Measurements from ENCODE around the gene DCK. TPM values are rescaled to one million over a fixed set of nuclear protein-coding genes. Genes with fewer than 3 reads are reported as not detected.

Gene DCK
- total RNA-seq = 7.8 and 12.3 TPM in 2 replicates

GRCh38 chr4:70993181-70994068 lies at the start of gene DCK:
Gene DCK, plus strand, starts transcription at chr4:70993649. Its CDS starts 187 bp downstream, at chr4:70993836.

Other genes with a start within 250 kb of the DCK start
- 77.7 and 78.7 TPM in 2 replicates for gene GRSF1, start 153.8 kb upstream of the DCK start, total RNA-seq
- gene MOB1B, start 91.3 kb upstream of the DCK start, total RNA-seq = 5.4 and 6.2 TPM in 2 replicates

Measured in pericardium fibroblast (primary cell).